GM19467 (cell line): ENCODE results near the gene TAL1.
"Not testable (repeated sequence)": the region's sequence is repeated elsewhere in the genome, so short reads cannot be mapped to it uniquely, and the experiment has no call there.

Experiments
- ATAC-seq: cut with Tn5 transposase; IDR thresholded peaks from one replicate; pipeline ENCODE4 v1.9.1; 2021; ENCODE audit warnings: mild to moderate bottlenecking, moderate library complexity; ENCODE audit not compliant: unreplicated experiment

Gene TAL1

GRCh38 chr1:47213230-47213963, 18.6 kb downstream of the TAL1 start:
- no peak for ATAC-seq

GRCh38 chr1:47212636-47213229, 19.3 kb downstream of the TAL1 start:
- ATAC-seq: no peak

- no peak for ATAC-seq
These were observed 20.2 kb downstream of the TAL1 start for GRCh38 chr1:47211796-47212269.

- no peak for ATAC-seq
These were observed 21.4 kb downstream of the TAL1 start for GRCh38 chr1:47210666-47211065.

GRCh38 chr1:47209725-47210325, 22.2 kb downstream of the TAL1 start:
- ATAC-seq: no peak

GRCh38 chr1:47209091-47209490, 22.9 kb downstream of the TAL1 start:
- ATAC-seq: no peak

GRCh38 chr1:47208374-47208850, 23.6 kb downstream of the TAL1 start:
- no peak for ATAC-seq

GRCh38 chr1:47207803-47208373, 24.1 kb downstream of the TAL1 start:
- ATAC-seq: no peak

GRCh38 chr1:47205918-47206317, 26.1 kb downstream of the TAL1 start:
- no peak for ATAC-seq

GRCh38 chr1:47203504-47203903, 28.5 kb downstream of the TAL1 start:
- ATAC-seq: not testable (repeated sequence)

GRCh38 chr1:47201179-47201578, 30.8 kb downstream of the TAL1 start:
- ATAC-seq: no peak

GRCh38 chr1:47198214-47198613, 33.8 kb downstream of the TAL1 start:
- no peak for ATAC-seq

GRCh38 chr1:47196622-47197021, 35.4 kb downstream of the TAL1 start:
- no peak for ATAC-seq

- not testable (repeated sequence) for ATAC-seq
These were observed 36.0 kb downstream of the TAL1 start for GRCh38 chr1:47195981-47196380.

- ATAC-seq: no peak
These were observed 37.7 kb downstream of the TAL1 start for GRCh38 chr1:47194311-47194710.

GRCh38 chr1:47193496-47193895, 38.5 kb downstream of the TAL1 start:
- ATAC-seq: not testable (repeated sequence)

GRCh38 chr1:47192458-47193384, 39.3 kb downstream of the TAL1 start:
- peak; percentile 65 for ATAC-seq

GRCh38 chr1:47191940-47192457, 40.0 kb downstream of the TAL1 start:
- no peak for ATAC-seq

GRCh38 chr1:47190857-47191256, 41.2 kb downstream of the TAL1 start:
- no peak for ATAC-seq

GRCh38 chr1:47190509-47190855, 41.5 kb downstream of the TAL1 start:
- ATAC-seq: no peak
